ENCODE data around the gene CACNB3.
"Not testable (repeated sequence)": the region's sequence is repeated elsewhere in the genome, so short reads cannot be mapped to it uniquely, and the experiment has no call there.

The CACNB3 gene

DNA sequence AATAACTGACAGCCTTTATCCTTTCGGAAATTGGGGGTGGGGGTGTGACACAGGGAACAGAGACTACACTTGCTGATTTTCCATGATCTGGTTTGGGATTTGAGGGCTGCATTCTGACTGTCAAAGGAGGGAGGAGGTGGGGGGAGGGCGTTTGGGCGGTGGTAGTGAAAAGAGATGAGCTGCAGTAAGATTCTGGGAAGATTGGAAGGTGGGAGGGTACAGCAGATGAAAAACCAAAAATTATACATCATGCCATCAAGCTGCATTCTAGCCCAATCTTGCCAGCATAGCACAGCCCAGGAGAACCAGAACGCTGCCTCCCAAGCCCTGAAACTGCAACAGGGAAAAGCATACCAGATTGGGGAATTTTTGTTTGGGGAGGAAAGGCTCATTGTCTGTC, 45.0 kb downstream of the CACNB3 start:
- Mint-ChIP-seq H3K27ac (no peak overlapping the region), H3K4me3 (no peak overlapping the region), H3K4me1 (ENCODE audit: low read depth) (peaks cover 24% of the 10 kb centered on the region), H3K9me3 (no peaks in the 10 kb centered on the region), H3K36me3 (ENCODE audit: low read depth) (no peaks in the 10 kb centered on the region), H3K27me3 (ENCODE audit: low read depth) (peaks cover 26% of the 10 kb centered on the region)
- DNase-seq (ENCODE audit: low spot score): no peak

DNA sequence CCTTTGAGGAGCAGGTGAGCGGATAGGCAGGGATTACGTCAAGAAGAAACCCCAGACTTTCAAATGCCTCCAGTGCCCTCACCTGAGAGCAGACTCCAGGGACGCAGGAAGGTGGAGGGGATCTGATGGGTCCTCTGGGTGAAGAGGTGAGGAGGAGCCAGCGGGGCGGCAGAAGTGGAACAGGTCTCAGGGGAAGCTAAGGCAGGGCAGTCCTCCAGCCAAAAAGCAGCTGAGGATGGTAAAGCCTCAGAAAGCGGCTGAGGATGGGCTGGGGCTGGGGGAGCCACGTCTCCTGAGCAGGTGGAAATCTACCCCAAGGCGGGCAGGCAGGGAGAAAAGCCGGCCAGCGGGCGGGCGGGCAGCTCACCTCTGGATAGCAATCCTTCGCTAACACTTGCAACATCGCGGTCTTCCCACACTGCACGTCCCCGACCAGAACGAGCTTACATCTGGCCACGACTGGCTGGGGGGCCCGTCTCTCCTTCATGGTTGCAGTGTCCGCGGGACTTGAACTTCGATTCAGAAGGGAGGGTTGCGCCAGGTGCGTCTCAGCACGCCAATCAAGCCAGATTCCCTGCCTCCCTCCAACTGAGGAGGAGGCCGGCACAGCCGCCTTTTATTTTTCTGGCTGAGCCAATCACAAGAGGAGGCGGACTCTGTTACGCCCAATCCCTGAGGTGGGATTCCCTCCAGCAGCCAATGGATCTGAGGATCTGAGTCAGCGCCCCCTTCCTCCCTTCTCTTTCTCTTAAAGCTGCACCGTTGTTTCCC, 47.2 kb downstream of the CACNB3 start, which contains the start of gene RND1:
RND1 (minus strand) TSS at position 590 of the 771 bp plus-strand sequence; CDS start at position 487, 103 bp downstream.
- Mint-ChIP-seq H3K4me3 (peak within 1 kb of the TSS; percentile 87), H3K9me3 (no peaks in the 10 kb centered on the region), H3K36me3 (ENCODE audit: low read depth) (no peaks in the 10 kb centered on the region), H3K27me3 (ENCODE audit: low read depth) (peaks cover 26% of the 10 kb centered on the region), H3K4me1 (ENCODE audit: low read depth) (peaks cover 24% of the 10 kb centered on the region), H3K27ac (peak within 1 kb of the TSS; percentile 75)
- peak; percentile 85 for DNase-seq (ENCODE audit: low spot score)

DNA sequence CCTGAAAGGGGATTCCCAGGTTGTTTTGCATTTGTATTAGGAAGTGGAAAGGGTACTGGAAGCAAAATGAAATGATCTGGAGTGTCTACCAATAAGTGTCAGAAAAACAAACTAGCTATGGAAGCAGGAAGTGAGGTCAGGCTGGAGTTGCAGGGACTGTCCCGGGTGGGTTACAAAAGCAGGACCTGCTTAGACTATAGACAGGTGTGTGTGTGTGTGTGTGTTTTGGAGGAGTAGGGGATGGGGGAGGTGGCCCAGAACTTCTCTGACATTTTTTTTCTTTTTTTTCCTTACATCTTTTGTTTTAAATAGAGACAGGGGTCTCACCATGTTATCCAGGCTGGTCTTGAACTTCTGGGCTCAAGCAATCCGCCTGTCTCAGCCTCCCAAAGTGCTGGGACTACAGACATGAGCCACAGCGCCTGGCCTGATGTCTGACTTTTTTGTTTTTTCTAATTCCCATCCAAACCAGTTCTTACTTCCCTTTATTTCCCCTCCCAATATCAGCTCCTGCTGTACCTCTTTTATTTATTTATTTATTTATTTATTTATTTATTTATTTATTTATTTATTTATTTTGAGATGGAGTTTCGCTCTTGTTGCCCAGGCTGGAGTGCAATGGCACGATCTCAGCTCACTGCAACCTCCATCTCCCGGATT, 47.9 kb downstream of the CACNB3 start:
- H3K27me3 Mint-ChIP-seq (ENCODE audit: low read depth): peaks cover 26% of the 10 kb centered on the region
- H3K4me1 Mint-ChIP-seq (ENCODE audit: low read depth): peaks cover 23% of the 10 kb centered on the region
- peak overlapping the region; percentile 75 for H3K27ac Mint-ChIP-seq
- DNase-seq (ENCODE audit: low spot score): no peak
- H3K4me3 Mint-ChIP-seq: peak overlapping the region; percentile 87
- H3K36me3 Mint-ChIP-seq (ENCODE audit: low read depth): no peaks in the 10 kb centered on the region
- H3K9me3 Mint-ChIP-seq: no peaks in the 10 kb centered on the region

DNA sequence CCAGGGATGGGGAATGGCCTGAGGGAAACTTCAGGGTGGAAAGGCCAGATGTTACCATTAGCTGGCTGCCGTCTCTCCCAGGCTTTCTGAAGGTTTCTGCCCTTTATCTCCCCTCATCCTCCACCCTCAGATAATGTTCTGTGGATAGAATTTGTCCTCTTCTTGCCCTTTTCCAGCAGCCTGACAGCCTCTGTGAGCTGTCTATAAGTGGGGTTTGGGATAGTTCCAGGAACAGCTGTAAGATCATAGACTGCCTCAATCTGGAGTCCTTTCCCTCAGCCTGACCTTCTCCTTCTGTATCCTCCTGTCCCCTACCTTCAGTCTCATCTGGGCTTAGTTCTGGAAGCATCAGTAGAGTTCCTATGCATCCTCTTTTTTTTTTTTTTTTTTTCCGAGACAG, 50.2 kb downstream of the CACNB3 start:
- Mint-ChIP-seq H3K27me3 (ENCODE audit: low read depth) (peaks cover 22% of the 10 kb centered on the region), H3K27ac (no peak overlapping the region), H3K4me3 (no peak overlapping the region), H3K9me3 (no peaks in the 10 kb centered on the region), H3K36me3 (ENCODE audit: low read depth) (no peaks in the 10 kb centered on the region), H3K4me1 (ENCODE audit: low read depth) (peaks cover 21% of the 10 kb centered on the region)
- no peak for DNase-seq (ENCODE audit: low spot score)

DNA sequence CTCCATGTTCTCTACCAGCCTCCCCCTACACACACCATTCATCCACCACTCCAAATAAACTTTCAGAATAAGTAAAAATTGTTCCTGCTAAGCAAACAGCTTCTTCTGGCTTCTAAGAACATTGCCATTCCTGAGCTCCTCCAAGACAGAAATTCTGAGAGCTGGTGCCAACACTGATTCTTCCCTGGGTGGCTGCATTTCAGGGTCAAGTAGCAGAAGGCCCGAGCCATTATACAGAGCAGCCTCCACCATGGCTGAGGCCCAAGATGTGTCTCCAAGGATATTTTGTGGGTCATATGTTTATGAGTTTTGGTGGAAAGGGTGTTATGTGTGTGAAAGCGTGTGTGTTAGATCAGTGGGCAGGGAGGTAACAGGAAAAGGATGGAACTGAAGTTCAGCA, 50.9 kb downstream of the CACNB3 start:
- peaks cover 19% of the 10 kb centered on the region for H3K4me1 Mint-ChIP-seq (ENCODE audit: low read depth)
- peaks cover 15% of the 10 kb centered on the region for H3K27me3 Mint-ChIP-seq (ENCODE audit: low read depth)
- H3K27ac Mint-ChIP-seq: no peak overlapping the region
- H3K4me3 Mint-ChIP-seq: no peak overlapping the region
- no peaks in the 10 kb centered on the region for H3K9me3 Mint-ChIP-seq
- no peaks in the 10 kb centered on the region for H3K36me3 Mint-ChIP-seq (ENCODE audit: low read depth)
- no peak for DNase-seq (ENCODE audit: low spot score)

DNA sequence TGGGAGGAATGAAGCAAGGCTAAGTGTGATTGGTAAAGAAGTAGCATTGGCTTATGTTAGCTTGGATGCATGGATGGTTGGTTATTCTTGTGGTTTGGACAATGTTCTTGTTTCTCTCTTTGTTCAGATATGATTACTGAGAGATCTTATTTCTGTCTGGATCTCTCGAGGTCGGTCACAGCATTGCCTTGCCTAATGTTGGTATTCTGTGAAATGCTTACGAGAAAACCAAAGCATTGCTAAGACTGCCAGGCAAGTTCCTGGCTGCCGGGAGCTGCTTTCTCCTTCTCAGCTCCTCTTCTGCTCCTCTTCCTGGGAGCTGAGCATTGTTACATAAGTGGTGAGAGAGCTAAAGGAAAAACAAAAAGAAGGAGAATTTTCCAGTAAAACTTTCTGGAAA, 54.8 kb downstream of the CACNB3 start:
- H3K36me3 Mint-ChIP-seq (ENCODE audit: low read depth): no peaks in the 10 kb centered on the region
- DNase-seq (ENCODE audit: low spot score): no peak
- no peak overlapping the region for H3K4me3 Mint-ChIP-seq
- peaks cover 6% of the 10 kb centered on the region for H3K27me3 Mint-ChIP-seq (ENCODE audit: low read depth)
- no peak overlapping the region for H3K27ac Mint-ChIP-seq
- no peaks in the 10 kb centered on the region for H3K9me3 Mint-ChIP-seq
- H3K4me1 Mint-ChIP-seq (ENCODE audit: low read depth): no peaks in the 10 kb centered on the region

DNA sequence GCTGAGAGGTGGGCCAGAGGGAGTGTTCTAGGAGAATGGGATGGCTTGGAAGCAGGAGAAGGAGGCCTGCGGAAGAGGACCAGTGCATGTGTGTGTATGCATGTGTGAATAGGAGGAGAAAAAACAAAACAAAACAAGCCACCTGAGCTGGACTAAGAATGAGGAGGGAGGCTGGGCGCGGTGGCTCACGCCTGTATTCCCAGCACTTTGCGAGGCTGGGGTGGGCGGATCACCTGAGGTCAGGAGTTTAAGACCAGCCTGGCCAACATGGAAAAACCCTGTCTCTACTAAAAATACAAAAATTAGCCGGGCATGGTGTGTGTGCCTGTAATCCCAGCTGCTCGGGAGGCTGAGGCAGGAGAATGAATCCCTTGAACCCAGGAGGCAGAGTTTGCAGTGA, 55.2 kb downstream of the CACNB3 start:
- not testable (repeated sequence) for H3K9me3 Mint-ChIP-seq; H3K36me3 Mint-ChIP-seq (ENCODE audit: low read depth); H3K27ac Mint-ChIP-seq; H3K4me1 Mint-ChIP-seq (ENCODE audit: low read depth); DNase-seq (ENCODE audit: low spot score); H3K4me3 Mint-ChIP-seq; H3K27me3 Mint-ChIP-seq (ENCODE audit: low read depth)

DNA sequence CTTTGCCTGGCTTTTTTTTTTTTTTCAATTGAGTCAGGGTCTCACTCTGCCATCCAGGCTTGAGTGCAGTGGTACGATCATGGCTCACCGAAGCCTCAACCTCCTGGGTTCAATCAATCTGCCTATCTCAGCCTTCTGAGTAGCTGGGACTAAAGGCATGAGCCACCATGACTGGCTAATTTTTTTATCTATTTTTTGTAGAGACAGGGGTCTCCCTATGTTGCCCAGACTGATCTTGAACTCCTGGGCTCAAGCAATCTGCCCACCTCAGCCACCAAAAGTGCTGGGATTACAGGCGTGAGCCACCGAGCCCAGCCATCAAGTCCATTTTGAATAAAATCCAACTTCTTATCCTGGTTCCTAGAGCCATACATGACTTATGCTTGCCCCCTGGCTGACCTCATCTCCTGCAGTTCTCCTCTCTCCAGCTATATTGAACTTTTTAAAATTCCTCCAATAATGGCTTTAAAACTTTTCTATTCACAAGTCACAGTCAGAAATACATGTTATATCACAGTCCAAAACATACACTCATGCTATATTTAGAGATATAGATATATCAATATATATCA, 57.7 kb downstream of the CACNB3 start:
- DNase-seq (ENCODE audit: low spot score): no peak
- Mint-ChIP-seq H3K36me3 (ENCODE audit: low read depth) (no peaks in the 10 kb centered on the region), H3K27me3 (ENCODE audit: low read depth) (peaks cover 18% of the 10 kb centered on the region), H3K4me3 (no peak overlapping the region), H3K27ac (no peak overlapping the region), H3K9me3 (no peaks in the 10 kb centered on the region), H3K4me1 (ENCODE audit: low read depth) (no peaks in the 10 kb centered on the region)

Measured in T-helper 2 cell treated with Interferon-gamma antibody and Interleukin-4, amounts not matched to agents 5 μg/mL and 100 μg/mL, for 36 hours (primary cell).